ENCODE data around the gene C4B. TPM values are rescaled to one million over a fixed set of nuclear protein-coding genes. Genes with fewer than 3 reads are reported as not detected.

The C4B gene
- total and polyA plus RNA-seq, 9 of the 15 experiments (the other 6 are each of a cell fraction or from before 2014, with no cell fraction given) = 0.32 to 8.8 (median 5.4) TPM

GRCh38 chr6:31969712-31970603 is 44.6 kb upstream of the C4B start (continued):
- TF ChIP-seq E2F8 (IDR thresholded peaks at IDR 0.05; ENCODE audit: low read depth, partially characterized antibody) (peak; percentile 57), NCOR1 (IDR thresholded peaks at IDR 0.05) (peak; percentile 37; the same call in 1 of the 2 replicates), POLR2AphosphoS5 (IDR thresholded peaks at IDR 0.05; ENCODE audit: control insufficient read depth, insufficient read depth, low read depth, low read length) (0 out of 2 replicates have a peak, but pooled peaks have one; percentile 32), THAP7 (CRISPR knock-in tag; IDR thresholded peaks at IDR 0.05) (no peak), ZNF75A (CRISPR knock-in tag; IDR thresholded peaks at IDR 0.05) (no peak), E2F6 (IDR thresholded peaks at IDR 0.05; ENCODE audit: borderline replicate concordance in 1 of 2, extremely low read depth in 1 of 2, insufficient read depth in 1 of 2, insufficient read length in 1 of 2, low read depth in 1 of 2, low read length in 1 of 2, poor library complexity in 1 of 2, severe bottlenecking in 1 of 2) (peak in 1 of 2 experiments; percentile 22), STAT5A (IDR thresholded peaks at IDR 0.05; ENCODE audit: borderline replicate concordance, low read length) (no peak), SMARCA4 (IDR thresholded peaks at IDR 0.05) (peak; percentile 85), GTF2B (IDR thresholded peaks at IDR 0.05; ENCODE audit: extremely low read depth, insufficient read length) (no peak), BRD9 (IDR thresholded peaks at IDR 0.05; ENCODE audit: low read depth, partially characterized antibody) (peak; percentile 24), MECOM (CRISPR knock-in tag; IDR thresholded peaks at IDR 0.05) (no peak; the same call in 1 of the 2 replicates), PHF20 (IDR thresholded peaks at IDR 0.05; ENCODE audit: partially characterized antibody) (no peak), SIX5 (IDR thresholded peaks at IDR 0.05; ENCODE audit: borderline replicate concordance in 1 of 2, insufficient read depth in 1 of 2, low read depth in 1 of 2, low read length in 2 of 2) (no peak), ZNF24 (IDR thresholded peaks at IDR 0.05) (no peak), HNRNPLL (IDR thresholded peaks at IDR 0.05; ENCODE audit: low read depth, low read length, poor library complexity, severe bottlenecking) (no peak), GABPA (tag; conservative IDR thresholded peaks at IDR 0.05; ENCODE audit: low read depth) (no peak)
- TF ChIP-seq, protein P1, sequence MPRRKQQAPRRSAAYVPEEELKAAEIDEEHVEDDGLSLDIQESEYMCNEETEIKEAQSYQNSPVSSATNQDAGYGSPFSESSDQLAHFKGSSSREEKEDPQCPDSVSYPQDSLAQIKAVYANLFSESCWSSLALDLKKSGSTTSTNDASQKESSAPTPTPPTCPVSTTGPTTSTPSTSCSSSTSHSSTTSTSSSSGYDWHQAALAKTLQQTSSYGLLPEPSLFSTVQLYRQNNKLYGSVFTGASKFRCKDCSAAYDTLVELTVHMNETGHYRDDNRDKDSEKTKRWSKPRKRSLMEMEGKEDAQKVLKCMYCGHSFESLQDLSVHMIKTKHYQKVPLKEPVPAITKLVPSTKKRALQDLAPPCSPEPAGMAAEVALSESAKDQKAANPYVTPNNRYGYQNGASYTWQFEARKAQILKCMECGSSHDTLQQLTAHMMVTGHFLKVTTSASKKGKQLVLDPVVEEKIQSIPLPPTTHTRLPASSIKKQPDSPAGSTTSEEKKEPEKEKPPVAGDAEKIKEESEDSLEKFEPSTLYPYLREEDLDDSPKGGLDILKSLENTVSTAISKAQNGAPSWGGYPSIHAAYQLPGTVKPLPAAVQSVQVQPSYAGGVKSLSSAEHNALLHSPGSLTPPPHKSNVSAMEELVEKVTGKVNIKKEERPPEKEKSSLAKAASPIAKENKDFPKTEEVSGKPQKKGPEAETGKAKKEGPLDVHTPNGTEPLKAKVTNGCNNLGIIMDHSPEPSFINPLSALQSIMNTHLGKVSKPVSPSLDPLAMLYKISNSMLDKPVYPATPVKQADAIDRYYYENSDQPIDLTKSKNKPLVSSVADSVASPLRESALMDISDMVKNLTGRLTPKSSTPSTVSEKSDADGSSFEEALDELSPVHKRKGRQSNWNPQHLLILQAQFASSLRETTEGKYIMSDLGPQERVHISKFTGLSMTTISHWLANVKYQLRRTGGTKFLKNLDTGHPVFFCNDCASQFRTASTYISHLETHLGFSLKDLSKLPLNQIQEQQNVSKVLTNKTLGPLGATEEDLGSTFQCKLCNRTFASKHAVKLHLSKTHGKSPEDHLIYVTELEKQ (CRISPR knock-in tag; IDR thresholded peaks at IDR 0.05) = no peak

Data from K562 (cell line).